Thyroid gland (tissue), 4 donors: ENCODE data around the gene WDR59.
A peak's percentile ranks its signal among the peaks of the same experiment; 100 is the strongest.

Experiments used
- CTCF ChIP-seq, 6 experiments: fragments of 200-600 bp in 3 of 6; fragments of 450-650 bp in 3 of 6; sonication (generic) in 3 of 6; IDR thresholded peaks; one replicate each; pipeline ENCODE4 v1.5.1; 2016 to 2019; ENCODE audit warnings: antibody characterized with exemption in 6 of 6, mild to moderate bottlenecking in 2 of 6, inconsistent platforms in 1 of 6, moderate library complexity in 1 of 6
- POLR2A ChIP-seq, 2 donors: fragments of 450-650 bp; IDR thresholded peaks; one replicate each; pipeline ENCODE4 v1.6.1; 2017; ENCODE audit warnings: antibody characterized with exemption in 2 of 2, mild to moderate bottlenecking in 2 of 2, moderate library complexity in 1 of 2

DNA sequence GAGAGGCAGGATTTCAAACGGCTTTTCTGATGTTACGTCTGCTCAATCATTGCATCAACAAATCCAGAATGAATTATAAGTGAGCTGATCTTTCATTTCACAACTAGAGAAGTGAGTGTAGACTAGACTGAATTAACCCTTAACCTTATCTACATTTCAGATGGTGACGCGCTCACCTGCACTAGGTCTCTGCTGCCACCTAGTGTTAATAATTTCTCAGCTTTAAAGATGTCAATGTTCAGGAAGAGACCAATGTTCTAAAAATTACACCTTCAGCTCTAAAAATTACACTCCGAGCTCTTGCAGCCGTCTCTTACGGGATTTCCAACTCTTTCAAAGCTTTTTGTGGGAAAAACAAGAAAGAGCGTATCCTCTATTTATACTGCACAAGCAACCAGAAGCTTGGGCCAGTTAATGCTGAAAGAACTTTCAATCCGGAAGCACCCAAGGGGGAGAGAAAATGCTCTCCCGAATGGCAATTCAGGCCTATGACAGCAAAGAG lies 122.1 kb downstream of the WDR59 start:
- TF ChIP-seq CTCF (IDR thresholded peaks at IDR 0.05) (peak; percentile 61 to 99 (median 88)), POLR2A (IDR thresholded peaks at IDR 0.05) (no peak)
